HG02885 (cell line): Measurements from ENCODE around the gene BLACAT1.

Experiments used
- ATAC-seq: cut with Tn5 transposase; IDR thresholded peaks from one replicate; pipeline ENCODE4 v1.9.1; 2021; ENCODE audit warnings: mild to moderate bottlenecking; ENCODE audit not compliant: unreplicated experiment, poor library complexity

The BLACAT1 gene

DNA sequence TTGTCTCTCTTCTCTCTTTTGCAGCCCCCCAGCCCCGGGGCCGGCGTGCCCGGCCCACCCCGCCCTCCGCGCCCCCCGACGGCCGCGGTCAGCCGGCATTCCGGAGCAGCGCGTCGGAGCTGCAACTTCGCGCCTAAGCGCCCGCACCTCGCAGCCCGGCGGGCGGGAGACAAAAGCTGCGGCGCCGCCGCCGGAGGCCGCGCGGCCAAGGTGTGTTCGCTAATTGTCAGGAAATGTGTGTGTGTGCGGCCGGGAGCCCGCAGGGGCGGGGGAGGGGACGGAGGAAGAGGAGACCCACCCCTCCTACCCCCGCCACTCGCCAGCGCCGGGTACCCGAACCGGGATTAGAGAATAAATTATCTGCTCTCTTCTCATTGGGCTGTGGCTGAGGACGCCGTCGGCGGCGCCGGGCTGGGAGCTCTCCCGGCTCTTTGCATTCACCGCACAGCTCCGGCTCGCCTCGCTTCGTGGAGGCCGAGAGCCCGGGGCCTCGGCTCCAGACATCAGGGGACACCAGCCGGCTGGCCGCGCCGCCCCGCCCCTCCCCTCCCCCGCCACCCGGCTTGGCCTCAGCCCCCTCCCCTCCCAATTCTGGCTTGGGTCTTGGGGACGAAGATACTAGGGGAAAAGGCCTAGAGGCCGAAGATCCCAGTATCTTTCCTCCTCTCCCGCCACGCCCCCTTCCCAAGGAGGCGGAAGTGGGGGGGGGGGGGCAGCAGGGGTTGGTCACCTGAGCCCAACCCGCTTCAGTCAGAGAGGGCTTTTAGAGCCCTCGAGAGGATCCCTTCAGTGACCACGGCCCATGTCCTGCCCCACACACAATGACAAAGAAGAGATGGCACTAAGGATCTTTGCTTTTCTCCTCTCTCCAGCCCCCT, 1.3 kb upstream of the BLACAT1 start:
- ATAC-seq: no peak

DNA sequence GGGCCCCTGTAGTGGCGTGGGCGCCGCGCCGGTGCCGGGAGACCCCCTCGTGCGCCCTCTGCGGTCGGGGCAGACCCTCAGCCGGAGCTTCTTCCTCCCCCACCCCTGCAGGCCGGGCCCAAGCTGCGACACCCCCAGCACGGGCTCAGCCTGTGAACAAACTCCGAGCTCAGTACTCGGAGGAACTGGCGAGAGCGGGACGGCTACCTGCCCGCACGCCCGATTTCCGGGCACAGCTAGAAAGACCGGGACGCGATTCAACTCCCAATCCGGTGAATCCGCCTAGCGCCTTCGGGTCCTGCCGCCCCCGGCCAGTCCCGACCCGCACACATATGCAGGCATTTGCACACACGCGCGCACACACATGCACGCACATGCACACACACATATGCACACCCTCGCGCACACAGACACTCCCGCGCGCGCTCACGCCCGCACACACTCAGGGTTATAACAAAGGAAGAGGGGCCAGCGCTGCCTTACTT, 580 bp upstream of the BLACAT1 start:
- no peak for ATAC-seq

DNA sequence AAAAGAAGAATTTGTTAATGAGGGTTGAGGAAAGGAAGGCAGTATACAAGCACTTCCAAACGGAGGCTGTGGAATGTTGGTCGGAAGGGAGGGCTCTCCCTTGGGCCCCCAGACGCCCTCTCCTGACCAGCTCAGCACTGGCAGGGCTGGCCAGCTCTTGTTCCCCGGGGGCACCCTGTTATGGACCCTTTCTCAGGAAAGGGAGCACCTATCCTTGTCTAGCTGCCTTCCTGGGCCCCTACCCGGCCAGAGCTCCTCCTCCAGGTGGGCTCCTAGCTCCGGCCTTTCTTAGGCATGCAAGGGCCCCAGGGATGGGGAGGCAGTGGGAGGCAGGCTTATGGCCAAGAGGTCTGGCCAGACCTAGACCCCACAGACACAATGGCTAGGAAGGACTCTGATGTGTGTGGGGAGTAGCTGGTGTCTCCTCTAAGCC, 926 bp downstream of the BLACAT1 start:
- no peak for ATAC-seq

DNA sequence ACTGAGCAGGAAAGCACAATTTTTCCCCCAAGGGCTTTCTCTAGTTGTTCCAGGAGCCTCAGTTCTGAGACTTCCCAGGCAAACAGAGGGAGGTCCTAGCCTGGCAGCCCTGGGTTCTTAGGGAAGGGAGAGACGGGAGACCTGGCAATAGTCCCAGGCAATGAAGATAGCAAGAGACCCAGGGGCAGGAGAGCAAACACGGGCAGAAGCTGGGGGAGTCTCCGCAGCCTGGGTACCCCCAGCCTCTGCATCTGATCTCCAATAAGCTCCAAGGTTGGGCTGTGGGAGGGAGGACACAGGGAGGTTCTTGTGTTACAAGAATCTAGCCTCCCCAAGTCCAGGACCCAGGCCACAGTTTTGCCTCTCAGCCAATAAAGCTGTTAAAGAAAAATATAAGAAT, 2.4 kb downstream of the BLACAT1 start:
- no peak for ATAC-seq

DNA sequence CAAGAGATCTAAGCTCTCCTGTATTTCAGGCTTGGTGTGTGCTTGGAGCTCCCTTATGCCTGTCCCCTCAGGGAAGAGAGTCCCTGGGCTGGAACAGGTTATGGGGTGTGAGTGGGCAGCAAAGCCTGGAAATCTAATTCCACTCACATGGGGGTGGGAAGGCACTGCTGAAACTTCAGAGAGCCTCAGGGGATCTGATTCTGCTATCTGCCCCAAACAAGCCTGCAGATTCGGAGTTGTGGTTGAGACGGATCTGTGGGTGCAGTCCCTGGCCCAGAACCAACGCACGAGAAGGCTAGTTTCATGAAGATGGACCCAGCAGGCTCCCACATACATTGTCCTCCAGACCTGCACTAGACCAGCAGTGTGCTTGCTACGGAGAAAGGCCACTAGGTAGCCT, 2.9 kb downstream of the BLACAT1 start:
- ATAC-seq: no peak

DNA sequence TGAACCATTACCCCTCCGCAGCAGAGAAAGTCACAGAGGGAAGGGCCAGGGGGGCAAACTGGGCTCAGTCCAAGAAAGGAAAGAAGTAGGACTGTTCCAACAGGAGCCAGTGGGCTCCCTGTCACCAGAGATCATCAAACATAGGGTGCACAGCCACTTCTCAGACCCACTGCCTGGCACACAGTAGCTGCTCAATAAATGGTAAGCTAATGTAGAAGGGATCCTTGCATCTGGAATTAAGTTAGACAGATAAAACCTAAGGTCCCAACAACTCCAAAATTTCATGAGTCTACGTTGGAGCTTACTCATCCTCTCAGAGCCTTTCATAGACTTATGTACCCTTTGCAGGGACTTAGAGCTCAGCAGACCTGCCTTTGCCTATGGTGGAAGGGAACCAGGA, 3.5 kb downstream of the BLACAT1 start:
- ATAC-seq: no peak

DNA sequence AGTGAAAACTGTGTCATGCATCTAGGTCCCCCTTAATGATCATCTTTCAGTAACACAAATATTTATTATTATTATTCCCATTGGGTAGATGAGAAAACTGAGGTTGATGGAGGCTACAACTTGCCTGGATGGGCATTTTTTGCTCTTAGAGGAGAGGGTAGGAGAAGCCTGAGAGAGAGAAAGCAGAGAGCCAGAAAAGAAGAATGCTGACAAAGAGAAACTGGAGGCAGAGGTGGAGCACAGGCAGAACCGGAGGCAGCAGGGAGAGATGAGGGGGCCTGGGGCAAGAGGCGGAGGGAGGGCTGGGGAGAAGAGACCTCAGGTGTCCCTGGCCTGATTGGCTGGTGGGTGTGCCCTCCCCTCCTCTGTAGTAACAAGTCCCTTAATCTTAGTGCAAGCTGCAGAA, 4.1 kb downstream of the BLACAT1 start:
- no peak for ATAC-seq

DNA sequence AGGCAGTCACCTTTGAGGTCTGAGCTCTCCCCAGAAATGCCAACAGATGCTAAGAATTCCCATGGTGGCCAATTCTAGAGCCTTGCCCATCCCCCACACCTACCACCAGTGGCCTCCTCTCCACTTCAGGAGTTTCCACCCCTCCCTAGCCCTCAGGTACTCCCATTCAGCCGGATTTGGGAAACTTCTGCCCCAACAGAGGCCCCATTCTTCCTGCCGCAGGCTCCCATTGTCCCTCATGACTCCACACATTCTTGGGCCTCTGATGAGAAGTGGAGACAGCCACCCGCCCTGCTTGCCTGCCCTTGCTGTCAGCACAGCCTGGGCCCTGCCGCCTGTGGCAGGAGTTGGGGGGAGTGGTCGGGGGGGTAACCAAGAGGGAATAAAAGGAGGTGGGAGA, 4.6 kb downstream of the BLACAT1 start:
- ATAC-seq: no peak

DNA sequence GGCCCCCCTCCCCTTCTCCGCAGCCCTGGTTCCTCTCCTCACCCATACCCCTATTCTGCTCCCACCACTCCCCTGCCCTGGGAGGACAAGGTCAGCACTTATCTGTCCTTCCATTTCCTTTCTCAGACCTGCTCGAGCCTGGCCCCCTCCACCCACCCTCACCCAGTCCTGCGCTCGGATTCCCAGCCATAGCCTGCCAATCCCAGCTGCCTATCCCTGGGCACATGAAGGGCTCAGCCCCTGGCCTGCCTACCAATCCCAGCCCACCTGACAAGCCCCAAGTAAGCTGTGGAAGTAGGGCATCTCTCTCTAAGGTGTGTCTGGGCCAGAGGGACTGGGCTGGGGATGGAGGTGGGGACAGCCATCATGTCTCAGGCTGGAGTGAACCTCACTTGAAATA, 5.4 kb downstream of the BLACAT1 start:
- no peak for ATAC-seq

DNA sequence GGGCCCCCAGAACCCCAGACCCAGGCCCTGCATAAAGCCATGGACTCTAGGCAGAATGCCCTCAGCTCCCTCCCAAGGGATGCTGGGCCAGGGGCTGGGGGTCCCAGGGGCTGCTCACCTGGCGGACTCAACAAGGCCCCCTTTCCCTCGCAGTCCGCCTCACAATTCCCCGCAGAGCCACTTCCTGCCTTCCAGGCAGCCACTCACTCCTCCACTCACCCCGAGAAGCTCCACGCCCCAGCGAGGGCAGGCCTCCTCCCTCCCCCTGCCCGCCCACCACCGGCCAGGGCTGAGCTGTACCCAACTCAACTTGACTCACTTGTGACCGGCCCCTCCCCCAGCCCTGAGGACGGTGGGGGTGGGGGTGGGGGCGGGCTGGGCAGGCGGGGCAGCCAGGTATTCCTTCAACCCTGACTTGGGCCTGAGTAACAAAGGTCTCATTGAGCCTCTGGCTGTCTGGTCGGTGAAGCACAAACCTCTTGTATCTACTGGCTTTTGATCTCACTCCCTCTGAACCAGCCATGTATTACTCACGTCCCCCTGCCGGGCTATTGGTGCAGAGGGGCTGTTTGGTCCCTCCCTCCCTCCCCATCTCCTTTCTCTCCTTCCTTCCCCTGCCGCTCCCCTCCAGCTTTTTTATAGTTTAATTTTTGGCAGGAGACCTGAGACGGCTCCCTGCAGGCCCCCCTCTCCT, 5.9 kb downstream of the BLACAT1 start:
- ATAC-seq: no peak

DNA sequence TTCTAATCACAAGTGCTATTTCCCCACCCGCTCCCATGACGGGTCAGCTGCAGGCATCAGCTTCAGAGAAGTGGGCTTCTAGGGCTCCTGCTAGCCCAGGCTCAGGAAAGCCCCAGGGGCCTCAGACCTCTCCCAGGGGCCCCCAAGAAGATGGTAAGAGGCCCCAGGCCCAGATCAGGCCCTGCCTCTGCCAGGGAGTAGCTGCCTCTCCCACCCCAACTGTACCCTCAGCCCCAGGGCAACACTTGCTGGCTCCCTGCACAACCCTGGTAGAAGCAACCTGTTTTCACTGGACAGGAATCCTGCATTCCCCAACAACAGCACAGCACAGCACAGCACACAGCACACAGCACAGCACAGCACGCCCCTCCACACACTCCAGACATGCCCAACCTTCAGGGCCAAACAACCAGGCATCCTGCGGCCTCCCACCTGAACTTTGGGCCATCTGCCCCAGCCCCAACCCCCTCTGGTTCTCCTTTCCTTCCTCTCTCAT, 6.5 kb downstream of the BLACAT1 start:
- no peak for ATAC-seq

DNA sequence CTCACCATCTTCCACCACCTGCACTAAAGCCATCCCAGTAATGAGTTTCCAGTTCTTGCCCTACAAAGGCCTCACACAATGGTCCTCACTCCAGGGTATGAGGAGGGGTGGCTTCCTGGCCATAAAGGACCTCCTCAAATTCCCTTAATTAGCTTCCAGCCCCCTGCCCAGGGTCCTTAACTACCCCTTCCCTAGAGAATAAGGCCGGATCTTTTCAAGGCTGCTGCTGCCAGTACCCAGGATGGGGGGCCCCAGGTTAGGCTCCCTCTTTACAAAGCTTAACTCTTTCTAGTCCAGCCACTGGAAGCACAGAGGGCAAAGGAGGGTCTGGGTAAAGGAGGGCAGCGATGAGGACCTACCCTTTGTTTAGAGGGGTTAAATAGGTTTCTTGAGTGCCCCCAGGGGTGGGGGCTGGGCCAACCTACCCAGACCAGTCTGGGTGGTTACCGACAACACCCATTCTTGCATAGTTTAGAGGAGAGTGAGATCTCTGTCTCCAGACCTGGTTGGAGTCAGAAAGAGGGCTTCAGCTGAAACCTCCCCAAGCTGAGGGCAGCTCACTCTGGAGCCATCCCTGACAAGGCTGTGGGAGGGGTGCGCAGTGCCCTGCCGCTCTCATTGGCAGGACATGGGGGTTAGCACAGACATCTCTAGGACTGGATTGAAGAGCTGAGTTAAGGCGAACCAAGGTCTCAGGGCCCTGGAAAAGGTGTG, 7.1 kb downstream of the BLACAT1 start:
- no peak for ATAC-seq

DNA sequence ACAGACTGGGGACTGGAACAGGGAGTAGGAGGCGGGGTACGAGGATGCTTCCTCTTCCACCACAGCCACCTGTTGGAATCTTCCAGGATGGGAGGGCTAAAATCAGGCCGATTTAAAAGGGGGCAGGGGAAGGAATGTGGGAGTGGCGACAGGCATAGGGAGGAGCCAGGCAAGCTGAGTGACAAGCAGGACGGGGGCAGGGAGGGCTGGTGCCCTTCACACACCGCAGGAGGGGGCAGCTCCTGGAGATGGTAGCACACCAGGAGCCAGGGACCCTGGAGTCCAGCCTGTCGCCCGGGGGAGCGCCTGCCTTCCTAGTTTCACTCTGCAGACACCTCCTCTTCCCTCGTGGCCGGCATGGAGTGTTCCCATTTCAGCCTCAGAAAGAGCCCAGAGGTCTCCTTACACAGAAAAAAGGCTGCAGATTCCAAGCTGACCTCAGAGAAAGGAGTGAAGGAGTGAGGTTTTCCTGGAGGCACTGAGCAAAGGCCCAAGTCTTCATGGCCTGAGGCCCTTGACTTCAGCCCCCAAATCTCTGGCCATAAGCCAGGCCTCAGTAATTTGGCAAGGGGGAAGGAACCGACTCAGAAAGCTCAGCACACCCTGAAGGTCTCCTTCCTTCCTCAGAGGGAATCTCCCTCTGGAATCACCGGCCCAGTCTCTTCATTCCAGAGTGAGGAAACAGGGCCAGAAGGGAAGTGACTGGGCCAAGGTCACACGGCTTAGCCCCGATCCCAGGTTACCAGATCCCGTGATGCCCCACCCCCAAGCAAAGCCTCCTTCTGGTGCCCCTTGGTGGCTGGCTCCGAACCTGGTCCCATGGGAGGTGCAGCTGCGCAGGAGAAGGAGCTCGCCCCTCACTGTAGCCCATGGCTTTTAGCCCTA, 8.1 kb downstream of the BLACAT1 start:
- no peak for ATAC-seq

DNA sequence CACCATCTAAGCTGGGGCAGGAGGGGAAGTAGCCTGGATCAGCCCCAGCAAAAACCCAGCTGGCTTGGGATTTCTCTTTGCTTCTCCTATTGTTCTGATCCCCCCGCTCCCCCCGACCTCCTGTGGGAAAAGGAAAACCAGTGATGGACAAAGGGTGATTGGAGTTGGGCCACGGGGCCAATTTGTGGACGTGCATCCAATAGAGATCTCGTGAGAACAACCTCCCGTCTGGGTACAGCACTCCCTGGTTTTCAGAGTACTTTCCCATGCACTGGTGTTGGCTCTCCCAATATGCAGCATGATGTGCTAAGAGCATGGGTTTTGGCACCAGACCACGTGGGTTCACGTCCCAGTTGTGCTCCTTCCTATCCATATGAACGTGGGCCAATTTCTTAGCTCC, 9.0 kb downstream of the BLACAT1 start:
- ATAC-seq: no peak

DNA sequence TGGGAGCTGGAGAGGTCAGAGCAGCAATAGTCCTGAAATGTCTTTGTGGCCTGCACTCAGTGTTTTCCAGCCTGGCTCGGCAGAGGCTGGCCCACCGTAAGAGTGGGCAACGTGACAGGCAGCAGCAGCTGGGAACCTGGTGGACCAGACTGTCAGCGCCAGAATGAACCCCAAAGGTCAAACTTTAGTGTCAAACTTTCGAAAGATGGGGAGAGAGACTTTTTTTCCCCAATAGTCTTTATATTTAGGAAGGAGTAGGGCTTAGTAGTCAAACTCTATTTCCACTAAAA, 10.3 kb downstream of the BLACAT1 start:
- ATAC-seq: no peak

DNA sequence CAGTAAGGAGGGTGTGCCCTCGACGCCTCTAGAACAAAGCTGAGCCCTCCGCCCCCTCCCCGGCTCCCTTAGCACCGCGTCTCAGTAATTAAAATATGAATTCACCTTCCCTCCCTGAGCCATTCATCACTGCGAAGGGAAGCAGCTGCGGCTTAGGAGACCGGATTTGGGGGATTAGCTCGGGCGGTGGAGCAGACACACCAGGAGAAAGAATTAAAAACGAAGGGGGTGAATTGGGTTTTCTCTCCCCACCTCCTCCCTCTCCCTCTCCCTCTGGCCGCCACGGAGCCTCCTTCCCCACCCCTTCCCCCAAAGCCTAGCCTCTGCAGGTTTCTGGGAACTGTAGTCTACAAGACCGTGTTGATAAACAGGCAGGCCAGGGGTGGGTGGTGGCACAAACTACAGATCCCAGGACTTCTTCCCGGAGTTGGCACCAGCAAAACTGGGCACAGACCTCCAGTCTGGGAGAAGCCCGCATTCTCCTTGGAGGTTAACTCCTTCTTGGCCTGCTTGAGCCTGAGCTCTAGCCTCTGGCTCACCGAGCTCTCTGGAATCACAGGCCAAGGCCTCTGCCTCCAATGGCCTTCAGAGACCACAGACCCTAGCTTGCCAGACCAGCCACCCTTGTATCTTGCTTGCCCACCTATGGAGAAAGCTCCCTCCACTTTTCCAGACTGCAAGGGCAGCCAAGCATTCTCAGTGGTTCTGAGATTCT, 10.8 kb downstream of the BLACAT1 start:
- ATAC-seq: no peak

DNA sequence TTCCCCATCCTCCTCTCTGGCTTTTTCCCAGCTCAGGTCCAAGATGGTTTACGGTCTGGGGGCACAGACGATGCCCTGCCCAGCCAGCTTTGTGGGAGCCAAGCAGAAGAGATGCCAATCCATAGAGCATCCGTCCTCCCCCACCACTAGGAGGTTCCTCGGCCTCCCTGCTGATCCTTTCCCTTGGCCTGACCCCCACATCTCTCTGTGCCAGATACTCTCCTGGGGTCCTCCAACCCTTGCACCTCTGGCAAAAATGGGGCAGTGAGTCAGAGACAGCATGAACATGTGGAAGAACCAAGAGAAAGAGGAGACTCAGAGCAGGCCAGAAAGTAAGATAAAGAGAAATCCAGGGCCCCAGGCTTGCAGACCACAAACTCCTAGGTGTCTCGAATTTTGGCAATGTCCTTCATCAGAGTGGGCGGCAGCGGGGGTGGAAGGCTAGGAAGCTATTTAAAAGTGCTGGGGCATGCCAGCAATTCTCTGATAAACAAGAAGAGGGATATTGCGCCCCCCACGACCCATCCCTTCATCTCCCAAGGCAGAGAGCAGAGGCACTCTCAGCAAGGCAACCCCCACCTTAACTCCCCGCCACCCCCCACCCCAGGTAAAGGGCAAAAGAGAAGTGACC, 11.4 kb downstream of the BLACAT1 start:
- no peak for ATAC-seq

DNA sequence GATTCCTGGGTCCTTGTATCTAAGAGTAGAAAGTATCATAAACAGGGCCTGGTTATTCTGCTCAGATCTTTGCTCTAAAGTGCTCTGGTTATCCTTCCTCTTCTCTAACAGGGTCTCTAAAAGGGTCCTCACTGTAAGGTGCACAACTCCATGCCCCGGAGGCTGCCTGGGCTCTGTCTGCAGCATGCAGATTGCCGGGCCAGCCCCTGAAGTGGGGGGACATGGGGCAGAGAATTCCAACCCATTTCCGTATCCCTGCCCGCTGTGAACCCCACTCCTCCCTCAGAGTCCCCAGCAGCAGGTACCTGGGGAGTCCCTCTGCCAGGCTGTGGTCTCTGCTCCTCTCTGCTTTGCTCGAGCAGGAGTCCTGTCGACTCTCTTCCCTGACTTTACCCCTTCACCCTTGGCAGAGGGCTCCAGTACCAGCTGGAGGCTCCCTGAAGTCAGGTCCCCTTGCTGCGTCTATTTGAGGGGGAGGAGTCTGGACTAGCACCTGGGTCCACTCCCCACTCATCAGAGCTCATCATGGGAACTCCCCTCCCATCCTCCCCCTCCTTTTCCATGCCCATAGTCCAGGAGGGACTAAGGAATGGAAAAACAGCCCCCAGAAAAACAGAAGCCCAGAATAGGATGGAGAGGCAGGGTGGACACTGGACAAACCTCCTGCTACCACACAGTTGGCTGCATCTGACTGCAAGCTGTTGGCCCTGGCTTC, 12.1 kb downstream of the BLACAT1 start:
- no peak for ATAC-seq
